PC-3 (cell line): ENCODE data around the gene MOB2. TPM values are rescaled to one million over a fixed set of nuclear protein-coding genes. Genes with fewer than 3 reads are reported as not detected.

ENCODE experiments used
- ATAC-seq: fragments of 200-7000 bp; cut with Tn5 transposase; 2 replicates; pipeline ENCODE4 v1.9.1; 2020; ENCODE audit warnings: mild to moderate bottlenecking, moderate library complexity
- BruUV-seq: library from RNA; stranded (reverse); fragments of 400-500 nt; replicated peaks from 2 replicates; lab custom pipeline; 2021; lab: Mats Ljungman, UMichigan
- CTCF ChIA-PET: fragments of 300-600 bp; sonication (Branson Sonifier 250); formaldehyde crosslinking; loops from one replicate; lab custom pipeline; 2022; ENCODE audit warnings: antibody characterized with exemption; lab: Charles Lee
- POLR2A ChIA-PET: fragments of 300-600 bp; sonication (Branson Sonifier 250); formaldehyde crosslinking; loops from one replicate; lab custom pipeline; 2022; ENCODE audit warnings: antibody characterized with exemption; ENCODE audit not compliant: unreplicated experiment; lab: Charles Lee
- DNase-seq: peaks from one replicate; pipeline ENCODE4 v3.0.0-alpha.2; 2015
- H2AFZ ChIP-seq: fragments of 300-600 bp; sonication (generic); 2 replicates; pipeline ENCODE4 v1.6.0; 2016; ENCODE audit warnings: antibody characterized with exemption, low read length
- H3F3A ChIP-seq: fragments of 300-600 bp; sonication (generic); one replicate; pipeline ENCODE4 v1.6.0; 2017; ENCODE audit warnings: antibody characterized with exemption, low read length, control low read depth, mild to moderate bottlenecking; ENCODE audit not compliant: unreplicated experiment
- H3K27ac ChIP-seq: fragments of 300-600 bp; sonication (generic); 2 replicates; pipeline ENCODE4 v1.5.1; 2016; ENCODE audit warnings: mild to moderate bottlenecking, low read length
- H3K27me3 ChIP-seq: fragments of 300-600 bp; sonication (generic); 2 replicates; pipeline ENCODE4 v1.6.1; 2016; ENCODE audit warnings: low read length, mixed read lengths
- H3K36me3 ChIP-seq: fragments of 300-600 bp; sonication (generic); 2 replicates; pipeline ENCODE4 v1.6.1; 2016; ENCODE audit warnings: low read depth, mixed run types, low read length, mixed read lengths
- H3K4me1 ChIP-seq: fragments of 300-600 bp; sonication (generic); 2 replicates; pipeline ENCODE4 v1.5.1; 2016; ENCODE audit warnings: low read length; ENCODE audit not compliant: insufficient read depth
- H3K4me2 ChIP-seq: fragments of 300-600 bp; sonication (generic); 2 replicates; pipeline ENCODE4 v1.6.0; 2016; ENCODE audit warnings: low read length
- H3K4me3 ChIP-seq: fragments of 300-600 bp; sonication (generic); 2 replicates; pipeline ENCODE4 v1.5.1; 2016; ENCODE audit warnings: mild to moderate bottlenecking, low read length, mixed read lengths
- H3K79me2 ChIP-seq: fragments of 300-600 bp; sonication (generic); 2 replicates; pipeline ENCODE4 v1.6.1; 2017; ENCODE audit warnings: low read length, mixed read lengths
- H3K9ac ChIP-seq: fragments of 300-600 bp; sonication (generic); 2 replicates; pipeline ENCODE4 v1.6.0; 2016; ENCODE audit warnings: mild to moderate bottlenecking, low read length
- H3K9me2 ChIP-seq: fragments of 300-600 bp; sonication (generic); replicated peaks from 2 replicates; pipeline ENCODE4 v1.6.1; 2016; ENCODE audit warnings: mixed run types, low read length, mixed read lengths
- H3K9me3 ChIP-seq: fragments of 300-600 bp; sonication (generic); 2 replicates; pipeline ENCODE4 v1.6.1; 2016; ENCODE audit warnings: low read length, mixed read lengths
- H4K20me1 ChIP-seq: fragments of 300-600 bp; sonication (generic); 2 replicates; pipeline ENCODE4 v1.6.1; 2016; ENCODE audit warnings: low read length, mixed read lengths
- EZH2 ChIP-seq: fragments of 300-600 bp; sonication (generic); IDR thresholded peaks from one replicate; pipeline ENCODE4 v1.6.1; 2017; ENCODE audit warnings: antibody characterized with exemption, mild to moderate bottlenecking, low read length; ENCODE audit not compliant: unreplicated experiment
- EZH2phosphoT487 ChIP-seq: fragments of 300-600 bp; sonication (generic); IDR thresholded peaks from 2 replicates; pipeline ENCODE4 v1.6.1; 2018; ENCODE audit warnings: mild to moderate bottlenecking, antibody characterized with exemption, low read length, borderline replicate concordance
- intact Hi-C: fragments of 100-400 bp; cut with micrococcal nuclease; formaldehyde crosslinking; loops from 2 replicates; pipeline ENCODE4 v1.9.0; 2023
- total RNA-seq: library from RNA; depleted of rRNA; stranded (reverse); fragments of >200 nt; gene quantifications from 2 replicates; pipeline ENCODE4 v1.2.3, GENCODE V29; 2014
- TF ChIP-seq, protein P1 (sequence below): fragments of 300-600 bp; sonication (generic); conservative IDR thresholded peaks from 2 replicates; pipeline ENCODE4 v1.5.1; 2017; ENCODE audit warnings: antibody characterized with exemption, low read depth, mild to moderate bottlenecking, low read length

The MOB2 gene
- total RNA-seq, 1 experiment from 2014 or later: 31.0 TPM

DNA sequence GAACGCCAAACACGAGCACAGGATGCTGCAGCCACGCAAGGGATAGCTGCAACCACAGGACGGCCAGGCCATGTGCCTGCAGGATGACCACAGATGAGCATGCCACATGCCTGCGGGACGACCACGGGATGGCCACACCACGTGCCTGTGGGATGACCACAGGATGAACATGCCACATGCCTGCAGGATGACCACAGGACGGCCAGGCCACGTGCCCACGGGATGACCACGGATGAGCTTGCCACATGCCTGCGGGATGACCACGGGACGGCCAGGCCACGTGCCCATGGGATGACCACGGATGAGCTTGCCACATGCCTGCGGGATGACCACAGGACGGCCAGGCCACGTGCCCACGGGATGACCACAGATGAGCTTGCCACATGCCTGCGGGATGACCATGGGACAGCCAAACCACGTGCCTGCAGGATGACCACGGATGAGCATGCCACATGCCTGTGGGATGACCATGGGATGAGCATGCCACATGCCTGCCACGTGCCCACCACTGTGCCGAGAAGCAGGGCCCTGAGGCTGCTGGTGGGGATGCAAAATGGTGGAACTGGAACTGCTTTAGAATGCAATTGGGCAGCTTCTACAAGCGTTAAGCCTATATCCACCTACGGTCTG, 12.8 kb upstream of the MOB2 start:
- no peak overlapping the region for H3K27ac ChIP-seq
- no peak for ATAC-seq
- H3K9ac ChIP-seq: no peak overlapping the region
- no TSS peak for BruUV-seq
- no peaks in the 10 kb centered on the region for H3K36me3 ChIP-seq
- H3K9me2 ChIP-seq: no peaks in the 10 kb centered on the region
- H3K9me3 ChIP-seq: no peaks in the 10 kb centered on the region
- DNase-seq: no peak
- no peak overlapping the region for H3K4me3 ChIP-seq
- H3F3A ChIP-seq: no peaks in the 10 kb centered on the region
- no peak overlapping the region for H2AFZ ChIP-seq
- ChIA-PET CTCF (no interaction called here), POLR2A (no interaction called here)
- no peak overlapping the region for H3K4me2 ChIP-seq
- H3K79me2 ChIP-seq: peaks cover 50% of the 10 kb centered on the region
- H4K20me1 ChIP-seq: no peaks in the 10 kb centered on the region; the same call in 1 of the 2 replicates
- intact Hi-C loops: no loop called here
- TF ChIP-seq, protein P1, sequence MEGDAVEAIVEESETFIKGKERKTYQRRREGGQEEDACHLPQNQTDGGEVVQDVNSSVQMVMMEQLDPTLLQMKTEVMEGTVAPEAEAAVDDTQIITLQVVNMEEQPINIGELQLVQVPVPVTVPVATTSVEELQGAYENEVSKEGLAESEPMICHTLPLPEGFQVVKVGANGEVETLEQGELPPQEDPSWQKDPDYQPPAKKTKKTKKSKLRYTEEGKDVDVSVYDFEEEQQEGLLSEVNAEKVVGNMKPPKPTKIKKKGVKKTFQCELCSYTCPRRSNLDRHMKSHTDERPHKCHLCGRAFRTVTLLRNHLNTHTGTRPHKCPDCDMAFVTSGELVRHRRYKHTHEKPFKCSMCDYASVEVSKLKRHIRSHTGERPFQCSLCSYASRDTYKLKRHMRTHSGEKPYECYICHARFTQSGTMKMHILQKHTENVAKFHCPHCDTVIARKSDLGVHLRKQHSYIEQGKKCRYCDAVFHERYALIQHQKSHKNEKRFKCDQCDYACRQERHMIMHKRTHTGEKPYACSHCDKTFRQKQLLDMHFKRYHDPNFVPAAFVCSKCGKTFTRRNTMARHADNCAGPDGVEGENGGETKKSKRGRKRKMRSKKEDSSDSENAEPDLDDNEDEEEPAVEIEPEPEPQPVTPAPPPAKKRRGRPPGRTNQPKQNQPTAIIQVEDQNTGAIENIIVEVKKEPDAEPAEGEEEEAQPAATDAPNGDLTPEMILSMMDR: no peak
- TF ChIP-seq EZH2phosphoT487 (no peak), EZH2 (no peak)
- H3K27me3 ChIP-seq: no peaks in the 10 kb centered on the region
- 0 out of 2 replicates have a peak, but pooled peaks cover 4% of the 10 kb centered on the region for H3K4me1 ChIP-seq

DNA sequence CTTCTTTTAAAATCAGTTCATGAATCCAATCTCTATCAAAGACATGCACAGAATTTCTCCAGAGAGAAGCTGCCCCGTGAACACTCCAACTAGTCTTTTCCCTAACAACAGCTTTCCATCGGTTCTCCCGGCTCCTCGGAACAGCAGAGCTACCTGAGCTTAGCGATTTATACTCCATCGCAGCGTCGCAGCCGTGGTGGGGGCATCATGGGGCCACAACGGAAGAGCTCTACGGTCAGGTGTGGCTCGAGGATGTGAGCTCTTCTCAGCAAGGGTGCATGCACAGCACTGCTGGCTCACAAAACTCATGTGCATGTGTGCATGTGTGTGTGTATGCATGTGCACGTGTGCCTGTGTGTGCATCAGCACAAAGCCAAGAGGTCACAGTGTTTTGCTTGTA, 11.7 kb upstream of the MOB2 start:
- no peak overlapping the region for H3K27ac ChIP-seq
- TF ChIP-seq EZH2 (no peak), EZH2phosphoT487 (no peak)
- TF ChIP-seq, protein P1: no peak
- BruUV-seq: no TSS peak
- no peaks in the 10 kb centered on the region for H3F3A ChIP-seq
- ChIA-PET CTCF (no interaction called here), POLR2A (no interaction called here)
- H3K79me2 ChIP-seq: peaks cover 61% of the 10 kb centered on the region
- H3K9ac ChIP-seq: no peak overlapping the region
- no peaks in the 10 kb centered on the region for H3K9me2 ChIP-seq
- 0 out of 2 replicates have a peak, but pooled peaks cover 6% of the 10 kb centered on the region for H3K4me1 ChIP-seq
- H3K4me3 ChIP-seq: no peak overlapping the region
- H3K36me3 ChIP-seq: no peaks in the 10 kb centered on the region
- H3K9me3 ChIP-seq: no peaks in the 10 kb centered on the region
- no peak for DNase-seq
- H3K27me3 ChIP-seq: no peaks in the 10 kb centered on the region
- H4K20me1 ChIP-seq: no peaks in the 10 kb centered on the region; the same call in 1 of the 2 replicates
- no peak overlapping the region for H2AFZ ChIP-seq
- H3K4me2 ChIP-seq: no peak overlapping the region
- no peak for ATAC-seq
- intact Hi-C loops: no loop called here

DNA sequence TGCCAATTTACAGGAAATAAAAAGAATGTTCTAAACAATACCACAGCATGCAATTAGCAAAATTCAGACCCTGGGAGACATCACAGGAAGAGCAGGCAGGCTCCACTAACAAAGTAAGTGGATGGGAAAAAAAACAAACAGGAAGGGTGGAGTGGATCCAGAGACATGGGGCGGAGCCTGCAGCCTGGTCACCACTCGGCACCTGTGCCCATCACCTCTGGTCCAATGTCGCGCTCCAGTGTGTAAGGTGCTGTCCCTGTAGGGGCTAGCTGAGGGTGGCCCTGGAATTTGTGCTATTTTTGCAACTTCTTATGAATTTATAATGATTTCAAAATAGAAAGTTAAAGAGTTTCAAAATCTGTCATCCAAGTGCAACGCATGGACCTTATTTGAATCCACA, 11.0 kb upstream of the MOB2 start:
- no peaks in the 10 kb centered on the region for H3K9me3 ChIP-seq
- DNase-seq (no peak), ATAC-seq (no peak)
- no peaks in the 10 kb centered on the region; the same call in 1 of the 2 replicates for H4K20me1 ChIP-seq
- TF ChIP-seq, protein P1: no peak
- ChIA-PET POLR2A (no interaction called here), CTCF (no interaction called here)
- H3F3A ChIP-seq: no peaks in the 10 kb centered on the region
- H3K4me2 ChIP-seq: no peak overlapping the region
- H3K36me3 ChIP-seq: no peaks in the 10 kb centered on the region
- 0 out of 2 replicates have a peak, but pooled peaks cover 6% of the 10 kb centered on the region for H3K4me1 ChIP-seq
- no peak overlapping the region for H2AFZ ChIP-seq
- no peak overlapping the region for H3K9ac ChIP-seq
- BruUV-seq: no TSS peak
- H3K27ac ChIP-seq: no peak overlapping the region
- H3K27me3 ChIP-seq: no peaks in the 10 kb centered on the region
- peaks cover 68% of the 10 kb centered on the region for H3K79me2 ChIP-seq
- H3K4me3 ChIP-seq: no peak overlapping the region
- intact Hi-C loops: no loop called here
- H3K9me2 ChIP-seq: no peaks in the 10 kb centered on the region
